ENCODE measurements around the gene EYA2. TPM values are rescaled to one million over a fixed set of nuclear protein-coding genes. Genes with fewer than 3 reads are reported as not detected.

EYA2 gene
- total RNA-seq, 1 experiment from 2014 or later, result 0.74 TPM

DNA sequence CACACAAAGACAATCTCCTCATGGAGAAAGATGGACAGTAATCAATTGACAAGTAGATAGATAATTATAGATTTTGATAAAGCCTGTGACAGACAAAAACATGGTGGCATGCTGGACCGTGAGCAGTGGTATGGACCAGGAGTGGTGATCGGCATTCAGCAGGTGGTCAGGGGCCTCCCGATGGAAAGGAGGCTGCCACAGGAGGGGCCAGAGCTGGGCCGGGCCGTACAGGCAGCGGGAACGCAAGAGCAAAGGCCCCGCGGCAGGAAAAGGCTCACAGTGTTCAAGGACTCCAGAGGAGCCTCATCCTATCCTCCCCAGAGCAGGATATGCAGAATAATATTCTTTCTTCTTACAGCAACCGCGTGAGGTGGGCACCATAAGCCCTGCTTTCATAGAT is 123.7 kb downstream of the EYA2 start:
- Histone ChIP-seq H3K9ac (ENCODE audit: extremely low read depth, insufficient read length, low read length) (no peak overlapping the region), H3K79me2 (ENCODE audit: insufficient read depth, low read length) (no peaks in the 10 kb centered on the region), H3K27ac (ENCODE audit: insufficient read length, low read depth, low read length) (no peak overlapping the region), H2BK120ac (ENCODE audit: low read depth, low read length, poor library complexity, severe bottlenecking) (no peak overlapping the region), H2BK15ac (ENCODE audit: low read depth, low read length) (no peak overlapping the region), H4K91ac (ENCODE audit: insufficient read length, low read depth, low read length) (no peak overlapping the region), H3K4ac (ENCODE audit: low read depth, low read length) (no peak overlapping the region), H3K23ac (ENCODE audit: insufficient read length, low read depth, low read length) (no peak overlapping the region), H4K5ac (ENCODE audit: insufficient read length, low read depth, low read length) (no peak overlapping the region), H3K9me3 (ENCODE audit: control insufficient read depth, low read depth, low read length) (no peaks in the 10 kb centered on the region), H3K4me2 (ENCODE audit: insufficient read depth, insufficient read length, low read length) (no peak overlapping the region), H3K18ac (ENCODE audit: insufficient read length, low read depth, low read length) (no peak overlapping the region), H3K4me1 (ENCODE audit: insufficient read depth, low read length) (no peaks in the 10 kb centered on the region), H4K8ac (replicated peaks; ENCODE audit: insufficient read length, low read depth, low read length) (no peak overlapping the region), H2BK12ac (ENCODE audit: insufficient read length, low read depth, low read length) (no peak overlapping the region), H2AFZ (ENCODE audit: low read length) (no peak overlapping the region), H3K56ac (ENCODE audit: insufficient read length, low read depth, low read length) (no peak overlapping the region), H3K79me1 (ENCODE audit: insufficient read depth, low read depth, low read length, poor library complexity, severe bottlenecking) (no peaks in the 10 kb centered on the region), H2BK5ac (ENCODE audit: insufficient read length, low read length) (no peak overlapping the region), H3K23me2 (ENCODE audit: insufficient read length, low read depth, low read length, poor library complexity, severe bottlenecking) (no peaks in the 10 kb centered on the region), H2BK20ac (ENCODE audit: low read depth, low read length, poor library complexity, severe bottlenecking) (no peak overlapping the region), H3K14ac (ENCODE audit: insufficient read depth, low read length) (no peak overlapping the region), H3K27me3 (ENCODE audit: insufficient read depth, low read length) (peaks cover 2% of the 10 kb centered on the region; the same call in 1 of the 2 replicates), H3T11ph (ENCODE audit: low read length) (no peak overlapping the region), H2AK5ac (ENCODE audit: insufficient read length, low read length) (no peak overlapping the region), H4K20me1 (ENCODE audit: control insufficient read depth, insufficient read depth, insufficient read length) (no peaks in the 10 kb centered on the region)
- WGBS (ENCODE audit: extremely low coverage, insufficient read length, low lambda C conversion rate), result no CpG with 5 or more reads among the region's 11 CpGs
- no peak overlapping the region for H3K4me3 Mint-ChIP-seq
- DNase-seq, result no peak
- H3K9me3 Mint-ChIP-seq, result no peaks in the 10 kb centered on the region
- H3K36me3 Mint-ChIP-seq (ENCODE audit: insufficient read depth in 1 of 3, low read depth in 3 of 3), result no peaks in the 10 kb centered on the region
- TF ChIP-seq CTCF (conservative IDR thresholded peaks at IDR 0.05), result no peak
- H3K27ac Mint-ChIP-seq, result no peak overlapping the region
- peaks cover 5% of the 10 kb centered on the region for H3K27me3 Mint-ChIP-seq (ENCODE audit: low read depth)
- peaks cover 6 to 8% of the 10 kb centered on the region in 2 experiments for H3K4me1 Mint-ChIP-seq
